Lower lobe of right lung (tissue), 2 donors: ENCODE data around the gene RUNX1. TPM values are rescaled to one million over a fixed set of nuclear protein-coding genes. Genes with fewer than 3 reads are reported as not detected.

Experiments used
- ATAC-seq, 2 donors: fragments of 200-7000 bp; cut with Tn5 transposase; one replicate each; pipeline ENCODE4 v1.9.1; 2020 to 2022; ENCODE audit warnings: mild to moderate bottlenecking in 2 of 2, moderate library complexity in 2 of 2
- DNase-seq: peaks from one replicate; pipeline ENCODE4 v3.0.0-alpha.2; 2020
- H3K27ac ChIP-seq: fragments of 200-600 bp; one replicate; pipeline ENCODE4 v1.8.0; 2022
- H3K27me3 ChIP-seq: fragments of 200-600 bp; one replicate; pipeline ENCODE4 v1.8.0; 2022; ENCODE audit warnings: low read depth
- H3K36me3 ChIP-seq: fragments of 200-600 bp; one replicate; pipeline ENCODE4 v1.8.0; 2022; ENCODE audit warnings: mild to moderate bottlenecking
- H3K4me1 ChIP-seq: fragments of 200-600 bp; one replicate; pipeline ENCODE4 v1.8.0; 2022
- H3K4me3 ChIP-seq: fragments of 200-600 bp; one replicate; pipeline ENCODE4 v1.8.0; 2022; ENCODE audit warnings: mild to moderate bottlenecking
- H3K9me3 ChIP-seq: fragments of 200-600 bp; one replicate; pipeline ENCODE4 v1.8.0; 2022
- CTCF ChIP-seq: fragments of 200-600 bp; IDR thresholded peaks from one replicate; pipeline ENCODE4 v1.8.0; 2022; ENCODE audit warnings: antibody characterized with exemption, mild to moderate bottlenecking
- intact Hi-C: fragments of 100-400 bp; cut with DNase I; formaldehyde crosslinking; loops from one replicate; pipeline ENCODE4 v1.11.0; 2022
- total RNA-seq: library from RNA; stranded (reverse); fragmentation: NEBNext Ultra II Directional; extraction: Animal tissue kit (Norgen Biotek cat#: 25700); gene quantifications from one replicate; pipeline ENCODE4 v1.2.1, GENCODE V29; 2021
- donor health status: DM: no; HTN: yes; CAD: no; lungs with severe emphysema.

The RUNX1 gene
- total RNA-seq, 1 donor from 2014 or later = 110 TPM

- no peaks in the 10 kb centered on the region for H3K27me3 ChIP-seq
- ATAC-seq (no peak), DNase-seq (no peak)
- TF ChIP-seq CTCF = no peak
- H3K27ac ChIP-seq = no peak overlapping the region
- intact Hi-C loops = no loop called here
- no peak overlapping the region for H3K4me3 ChIP-seq
- no peaks in the 10 kb centered on the region for H3K9me3 ChIP-seq
- peaks cover 13% of the 10 kb centered on the region for H3K4me1 ChIP-seq
- H3K36me3 ChIP-seq = no peaks in the 10 kb centered on the region
Measured at GRCh38 chr21:35032474-35033263, 16.4 kb downstream of the RUNX1 start.

- no peak for ATAC-seq
- intact Hi-C loops = no loop called here
- no peak overlapping the region for H3K27ac ChIP-seq
- no peaks in the 10 kb centered on the region for H3K36me3 ChIP-seq
- no peaks in the 10 kb centered on the region for H3K9me3 ChIP-seq
- peaks cover 38% of the 10 kb centered on the region for H3K4me1 ChIP-seq
- TF ChIP-seq CTCF = no peak
- no peak for DNase-seq
- no peaks in the 10 kb centered on the region for H3K27me3 ChIP-seq
- no peak overlapping the region for H3K4me3 ChIP-seq
Measured at GRCh38 chr21:35028451-35028978, 20.6 kb downstream of the RUNX1 start.

GRCh38 chr21:35027563-35028450, 21.3 kb downstream of the RUNX1 start:
- Histone ChIP-seq H3K36me3 (no peaks in the 10 kb centered on the region), H3K27ac (peak overlapping the region; percentile 58), H3K27me3 (no peaks in the 10 kb centered on the region), H3K9me3 (no peaks in the 10 kb centered on the region), H3K4me3 (no peak overlapping the region), H3K4me1 (peaks cover 38% of the 10 kb centered on the region)
- DNase-seq (no peak), ATAC-seq (no peak)
- no peak for TF ChIP-seq CTCF
- intact Hi-C loops = no loop called here

- Histone ChIP-seq H3K27me3 (no peaks in the 10 kb centered on the region), H3K9me3 (no peaks in the 10 kb centered on the region), H3K36me3 (no peaks in the 10 kb centered on the region), H3K4me1 (peaks cover 38% of the 10 kb centered on the region), H3K4me3 (peak overlapping the region; percentile 31), H3K27ac (peak overlapping the region; percentile 76)
- TF ChIP-seq CTCF = no peak
- ATAC-seq = peak; percentile 92 to 93
- intact Hi-C loops = no loop called here
- peak; percentile 88 for DNase-seq
Measured at GRCh38 chr21:35026617-35027562, 22.2 kb downstream of the RUNX1 start.

GRCh38 chr21:35026153-35026500, 23.0 kb downstream of the RUNX1 start:
- Histone ChIP-seq H3K27ac (peak overlapping the region; percentile 76), H3K27me3 (no peaks in the 10 kb centered on the region), H3K4me1 (peaks cover 38% of the 10 kb centered on the region), H3K9me3 (no peaks in the 10 kb centered on the region), H3K4me3 (peak overlapping the region; percentile 31), H3K36me3 (no peaks in the 10 kb centered on the region)
- no peak for TF ChIP-seq CTCF
- DNase-seq (no peak), ATAC-seq (no peak)
- intact Hi-C loops = no loop called here
